SK-N-SH treated with all-trans-retinoic acid at 6 μM for 48 hours (cell line): Measurements from ENCODE around the gene MEF2B.

Experiments
- ATAC-seq: fragments of 200-7000 bp; cut with Tn5 transposase; 3 replicates; pipeline ENCODE4 v1.9.1; 2020; ENCODE audit warnings: mild to moderate bottlenecking, moderate library complexity
- ARNTL ChIP-seq: fragments of 450-650 bp; formaldehyde crosslinking; IDR thresholded peaks from 2 replicates; pipeline ENCODE4 v1.5.0; 2020; ENCODE audit warnings: low read depth, mild to moderate bottlenecking, moderate library complexity, borderline replicate concordance
- BACH2 ChIP-seq: fragments of 250-450 bp; sonication (Bioruptor Pico); IDR thresholded peaks from 2 replicates; pipeline ENCODE4 v1.9.0; 2021; ENCODE audit warnings: mild to moderate bottlenecking, borderline replicate concordance
- GLIS3 ChIP-seq: fragments of 250-450 bp; sonication (Bioruptor Pico); IDR thresholded peaks from 2 replicates; pipeline ENCODE4 v1.5.0; 2020; ENCODE audit warnings: mild to moderate bottlenecking, moderate library complexity
- ISL1 ChIP-seq: fragments of 250-450 bp; sonication (Bioruptor Pico); IDR thresholded peaks from 2 replicates; pipeline ENCODE4 v2.1.2; 2022; ENCODE audit warnings: mild to moderate bottlenecking, moderate library complexity
- OSR1 ChIP-seq: fragments of 250-450 bp; sonication (Bioruptor Pico); IDR thresholded peaks from 2 replicates; pipeline ENCODE4 v1.8.0; 2022; ENCODE audit warnings: moderate library complexity, mild to moderate bottlenecking, inconsistent platforms
- SNAI2 ChIP-seq: fragments of 250-450 bp; sonication (Bioruptor Pico); IDR thresholded peaks from 2 replicates; pipeline ENCODE4 v1.5.0; 2020; ENCODE audit warnings: mild to moderate bottlenecking, moderate library complexity
- TOX ChIP-seq: fragments of 250-450 bp; sonication (Bioruptor Pico); IDR thresholded peaks from 2 replicates; pipeline ENCODE4 v1.8.0; 2021; ENCODE audit warnings: mild to moderate bottlenecking, moderate library complexity, borderline replicate concordance
- ZFP3 ChIP-seq: fragments of 250-450 bp; sonication (Bioruptor Pico); IDR thresholded peaks from 2 replicates; pipeline ENCODE4 v1.5.0; 2020; ENCODE audit warnings: mild to moderate bottlenecking, moderate library complexity
- ZFP30 ChIP-seq: fragments of 450-650 bp; formaldehyde crosslinking; IDR thresholded peaks from 2 replicates; pipeline ENCODE4 v1.5.0; 2022; ENCODE audit warnings: mild to moderate bottlenecking, moderate library complexity
- ZNF565 ChIP-seq: fragments of 450-650 bp; formaldehyde crosslinking; conservative IDR thresholded peaks from 2 replicates; pipeline ENCODE4 v1.5.0; 2020; ENCODE audit warnings: low read depth, mild to moderate bottlenecking, moderate library complexity
- ZNF8 ChIP-seq: fragments of 450-650 bp; formaldehyde crosslinking; IDR thresholded peaks from 2 replicates; pipeline ENCODE4 v1.5.0; 2020; ENCODE audit warnings: mild to moderate bottlenecking, moderate library complexity
- TF ChIP-seq, protein P1 (sequence below): fragments of 250-450 bp; sonication (Bioruptor Pico); IDR thresholded peaks from 2 replicates; pipeline ENCODE4 v1.8.0; 2020; ENCODE audit warnings: mild to moderate bottlenecking, moderate library complexity, borderline replicate concordance
- TF ChIP-seq, protein P2 (sequence below): fragments of 250-450 bp; sonication (Bioruptor Pico); IDR thresholded peaks from 2 replicates; pipeline ENCODE4 v1.8.0; 2021; ENCODE audit warnings: low read depth, mild to moderate bottlenecking, moderate library complexity, borderline replicate concordance
- TF ChIP-seq, protein P3 (sequence below): fragments of 250-450 bp; sonication (Bioruptor Pico); IDR thresholded peaks from 2 replicates; pipeline ENCODE4 v1.5.1; 2020; ENCODE audit warnings: low read depth, mild to moderate bottlenecking, moderate library complexity
- TF ChIP-seq, protein P4 (sequence below): fragments of 250-450 bp; sonication (Bioruptor Pico); IDR thresholded peaks from 2 replicates; pipeline ENCODE4 v1.5.0; 2020; ENCODE audit warnings: mild to moderate bottlenecking, moderate library complexity

Gene MEF2B

DNA sequence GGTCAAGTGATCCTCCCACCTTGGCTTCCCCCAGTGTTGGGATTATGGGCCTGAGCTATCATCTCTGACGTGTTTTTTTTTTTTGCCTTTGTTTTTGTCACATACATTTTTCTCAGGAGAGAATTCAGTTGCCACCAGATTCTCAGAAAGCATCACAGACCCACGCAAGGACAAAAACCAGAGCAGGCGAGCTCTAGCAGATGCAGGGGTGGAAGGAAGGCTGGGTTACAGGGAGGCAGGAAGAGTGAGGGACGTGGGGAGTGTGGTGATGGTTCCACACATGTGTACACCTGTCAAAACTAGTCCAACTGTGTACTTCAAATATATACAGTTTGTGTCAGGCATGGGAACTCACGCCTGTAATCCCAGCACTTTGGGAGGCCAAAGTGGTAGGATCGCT is 36.1 kb downstream of the MEF2B start (continued):
- TF ChIP-seq, protein P1, sequence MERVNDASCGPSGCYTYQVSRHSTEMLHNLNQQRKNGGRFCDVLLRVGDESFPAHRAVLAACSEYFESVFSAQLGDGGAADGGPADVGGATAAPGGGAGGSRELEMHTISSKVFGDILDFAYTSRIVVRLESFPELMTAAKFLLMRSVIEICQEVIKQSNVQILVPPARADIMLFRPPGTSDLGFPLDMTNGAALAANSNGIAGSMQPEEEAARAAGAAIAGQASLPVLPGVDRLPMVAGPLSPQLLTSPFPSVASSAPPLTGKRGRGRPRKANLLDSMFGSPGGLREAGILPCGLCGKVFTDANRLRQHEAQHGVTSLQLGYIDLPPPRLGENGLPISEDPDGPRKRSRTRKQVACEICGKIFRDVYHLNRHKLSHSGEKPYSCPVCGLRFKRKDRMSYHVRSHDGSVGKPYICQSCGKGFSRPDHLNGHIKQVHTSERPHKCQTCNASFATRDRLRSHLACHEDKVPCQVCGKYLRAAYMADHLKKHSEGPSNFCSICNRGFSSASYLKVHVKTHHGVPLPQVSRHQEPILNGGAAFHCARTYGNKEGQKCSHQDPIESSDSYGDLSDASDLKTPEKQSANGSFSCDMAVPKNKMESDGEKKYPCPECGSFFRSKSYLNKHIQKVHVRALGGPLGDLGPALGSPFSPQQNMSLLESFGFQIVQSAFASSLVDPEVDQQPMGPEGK, result no peak
- TF ChIP-seq, all 23 proteins: peak for 0

DNA sequence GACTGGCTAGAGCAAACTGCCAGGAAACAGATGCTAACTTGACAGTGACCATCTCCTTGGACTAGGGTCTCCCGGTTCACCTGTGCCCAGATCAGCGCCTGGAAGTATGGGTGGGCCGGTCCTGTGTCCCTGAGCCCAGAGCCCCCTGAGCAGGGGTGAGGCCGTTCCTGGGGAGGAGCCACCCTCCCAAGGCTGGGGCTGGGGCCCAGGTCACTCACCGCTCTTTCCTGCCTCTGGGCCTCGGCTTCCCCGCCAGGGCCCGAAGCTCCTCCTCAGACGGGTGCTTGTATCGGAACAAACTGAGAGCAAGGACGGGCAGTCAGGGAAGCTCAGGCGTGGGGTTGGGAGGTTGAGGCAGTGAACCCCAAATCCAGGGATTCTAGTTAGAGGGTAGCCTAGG is 37.2 kb downstream of the MEF2B start:
- no peak for ATAC-seq
- TF ChIP-seq, protein P1, result no peak
- no peak for TF ChIP-seq OSR1 (CRISPR knock-in tag)
- no peak for TF ChIP-seq ZNF8 (CRISPR knock-in tag)
- TF ChIP-seq, protein P2, sequence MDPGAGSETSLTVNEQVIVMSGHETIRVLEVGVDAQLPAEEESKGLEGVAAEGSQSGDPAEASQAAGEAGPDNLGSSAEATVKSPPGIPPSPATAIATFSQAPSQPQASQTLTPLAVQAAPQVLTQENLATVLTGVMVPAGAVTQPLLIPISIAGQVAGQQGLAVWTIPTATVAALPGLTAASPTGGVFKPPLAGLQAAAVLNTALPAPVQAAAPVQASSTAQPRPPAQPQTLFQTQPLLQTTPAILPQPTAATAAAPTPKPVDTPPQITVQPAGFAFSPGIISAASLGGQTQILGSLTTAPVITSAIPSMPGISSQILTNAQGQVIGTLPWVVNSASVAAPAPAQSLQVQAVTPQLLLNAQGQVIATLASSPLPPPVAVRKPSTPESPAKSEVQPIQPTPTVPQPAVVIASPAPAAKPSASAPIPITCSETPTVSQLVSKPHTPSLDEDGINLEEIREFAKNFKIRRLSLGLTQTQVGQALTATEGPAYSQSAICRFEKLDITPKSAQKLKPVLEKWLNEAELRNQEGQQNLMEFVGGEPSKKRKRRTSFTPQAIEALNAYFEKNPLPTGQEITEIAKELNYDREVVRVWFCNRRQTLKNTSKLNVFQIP (CRISPR knock-in tag), result no peak

DNA sequence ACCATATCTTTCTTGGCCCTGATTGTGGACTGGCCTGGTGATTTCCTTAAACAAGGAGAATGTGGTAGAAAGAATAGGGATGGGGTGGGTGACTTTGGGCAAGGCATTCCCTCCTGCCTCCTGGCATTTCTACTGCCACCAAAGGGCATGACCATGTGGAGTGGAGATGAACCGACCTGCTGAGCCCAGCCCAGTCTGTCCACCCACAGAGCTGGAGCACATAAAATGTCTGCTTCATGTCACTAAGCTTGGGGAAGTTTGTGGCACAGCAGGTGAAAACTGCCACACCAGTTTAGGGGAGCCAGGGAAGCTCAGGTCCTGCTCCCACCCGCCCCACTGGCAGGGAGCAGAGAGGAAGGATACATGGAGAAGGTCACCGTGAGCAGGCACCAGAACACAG is 38.1 kb downstream of the MEF2B start:
- no peak for ATAC-seq
- no peak for TF ChIP-seq ZFP30 (CRISPR knock-in tag)
- TF ChIP-seq TOX, result no peak
- no peak for TF ChIP-seq ZNF8 (CRISPR knock-in tag)
- TF ChIP-seq, protein P3, sequence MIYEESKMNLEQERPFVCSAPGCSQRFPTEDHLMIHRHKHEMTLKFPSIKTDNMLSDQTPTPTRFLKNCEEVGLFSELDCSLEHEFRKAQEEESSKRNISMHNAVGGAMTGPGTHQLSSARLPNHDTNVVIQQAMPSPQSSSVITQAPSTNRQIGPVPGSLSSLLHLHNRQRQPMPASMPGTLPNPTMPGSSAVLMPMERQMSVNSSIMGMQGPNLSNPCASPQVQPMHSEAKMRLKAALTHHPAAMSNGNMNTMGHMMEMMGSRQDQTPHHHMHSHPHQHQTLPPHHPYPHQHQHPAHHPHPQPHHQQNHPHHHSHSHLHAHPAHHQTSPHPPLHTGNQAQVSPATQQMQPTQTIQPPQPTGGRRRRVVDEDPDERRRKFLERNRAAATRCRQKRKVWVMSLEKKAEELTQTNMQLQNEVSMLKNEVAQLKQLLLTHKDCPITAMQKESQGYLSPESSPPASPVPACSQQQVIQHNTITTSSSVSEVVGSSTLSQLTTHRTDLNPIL (CRISPR knock-in tag), result no peak
- no peak for TF ChIP-seq OSR1 (CRISPR knock-in tag)
- TF ChIP-seq ISL1 (CRISPR knock-in tag), result no peak
- no peak for TF ChIP-seq ZFP3
- TF ChIP-seq ARNTL, result no peak
- no peak for TF ChIP-seq BACH2 (CRISPR knock-in tag)

DNA sequence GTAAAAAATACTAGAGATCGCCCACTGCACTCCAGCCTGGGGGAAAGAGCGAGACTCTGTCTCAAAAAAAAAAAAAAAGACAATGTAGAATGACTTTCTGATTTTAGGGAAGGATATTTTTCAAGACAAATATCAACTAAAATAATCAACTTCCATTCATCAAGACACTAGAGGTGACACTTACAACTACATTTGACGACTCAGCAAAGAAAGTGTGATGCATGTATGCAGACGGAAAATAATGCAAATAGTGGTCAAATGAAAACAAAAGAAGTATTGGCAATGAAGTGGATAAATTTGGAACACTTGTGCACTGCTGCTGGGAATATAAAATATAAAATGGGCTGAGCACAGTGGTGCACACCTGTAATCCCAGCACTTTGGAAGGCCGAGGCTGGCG is 44.0 kb downstream of the MEF2B start:
- TF ChIP-seq, protein P4, sequence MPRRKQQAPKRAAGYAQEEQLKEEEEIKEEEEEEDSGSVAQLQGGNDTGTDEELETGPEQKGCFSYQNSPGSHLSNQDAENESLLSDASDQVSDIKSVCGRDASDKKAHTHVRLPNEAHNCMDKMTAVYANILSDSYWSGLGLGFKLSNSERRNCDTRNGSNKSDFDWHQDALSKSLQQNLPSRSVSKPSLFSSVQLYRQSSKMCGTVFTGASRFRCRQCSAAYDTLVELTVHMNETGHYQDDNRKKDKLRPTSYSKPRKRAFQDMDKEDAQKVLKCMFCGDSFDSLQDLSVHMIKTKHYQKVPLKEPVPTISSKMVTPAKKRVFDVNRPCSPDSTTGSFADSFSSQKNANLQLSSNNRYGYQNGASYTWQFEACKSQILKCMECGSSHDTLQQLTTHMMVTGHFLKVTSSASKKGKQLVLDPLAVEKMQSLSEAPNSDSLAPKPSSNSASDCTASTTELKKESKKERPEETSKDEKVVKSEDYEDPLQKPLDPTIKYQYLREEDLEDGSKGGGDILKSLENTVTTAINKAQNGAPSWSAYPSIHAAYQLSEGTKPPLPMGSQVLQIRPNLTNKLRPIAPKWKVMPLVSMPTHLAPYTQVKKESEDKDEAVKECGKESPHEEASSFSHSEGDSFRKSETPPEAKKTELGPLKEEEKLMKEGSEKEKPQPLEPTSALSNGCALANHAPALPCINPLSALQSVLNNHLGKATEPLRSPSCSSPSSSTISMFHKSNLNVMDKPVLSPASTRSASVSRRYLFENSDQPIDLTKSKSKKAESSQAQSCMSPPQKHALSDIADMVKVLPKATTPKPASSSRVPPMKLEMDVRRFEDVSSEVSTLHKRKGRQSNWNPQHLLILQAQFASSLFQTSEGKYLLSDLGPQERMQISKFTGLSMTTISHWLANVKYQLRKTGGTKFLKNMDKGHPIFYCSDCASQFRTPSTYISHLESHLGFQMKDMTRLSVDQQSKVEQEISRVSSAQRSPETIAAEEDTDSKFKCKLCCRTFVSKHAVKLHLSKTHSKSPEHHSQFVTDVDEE, result no peak
- TF ChIP-seq, protein P1, result no peak
- no peak for TF ChIP-seq GLIS3 (CRISPR knock-in tag)
- TF ChIP-seq BACH2 (CRISPR knock-in tag), result no peak
- TF ChIP-seq, protein P2 (CRISPR knock-in tag), result no peak
- TF ChIP-seq SNAI2, result no peak
- TF ChIP-seq ZFP30 (CRISPR knock-in tag), result no peak
- no peak for TF ChIP-seq ZNF565 (CRISPR knock-in tag)
- no peak for TF ChIP-seq TOX
- no peak for TF ChIP-seq ARNTL
- TF ChIP-seq ISL1 (CRISPR knock-in tag), result no peak
- no peak for ATAC-seq
